NOMO-1 treated with dmso at 0.1 percent for 144 hours (cell line): Measurements from ENCODE around the gene THAP11.
"Not testable (repeated sequence)": the region's sequence is repeated elsewhere in the genome, so short reads cannot be mapped to it uniquely, and the experiment has no call there.

ENCODE experiments used
- DNase-seq: peaks from one replicate; lab custom pipeline; 2025; ENCODE audit not compliant: unreplicated experiment; lab: John Stamatoyannopoulos, UW

Gene THAP11

GRCh38 chr16:67834242-67834614, 7.9 kb upstream of the THAP11 start:
- DNase-seq, result no peak

- not testable (repeated sequence) for DNase-seq
Measured at GRCh38 chr16:67837190-67837589, 4.9 kb upstream of the THAP11 start.

DNA sequence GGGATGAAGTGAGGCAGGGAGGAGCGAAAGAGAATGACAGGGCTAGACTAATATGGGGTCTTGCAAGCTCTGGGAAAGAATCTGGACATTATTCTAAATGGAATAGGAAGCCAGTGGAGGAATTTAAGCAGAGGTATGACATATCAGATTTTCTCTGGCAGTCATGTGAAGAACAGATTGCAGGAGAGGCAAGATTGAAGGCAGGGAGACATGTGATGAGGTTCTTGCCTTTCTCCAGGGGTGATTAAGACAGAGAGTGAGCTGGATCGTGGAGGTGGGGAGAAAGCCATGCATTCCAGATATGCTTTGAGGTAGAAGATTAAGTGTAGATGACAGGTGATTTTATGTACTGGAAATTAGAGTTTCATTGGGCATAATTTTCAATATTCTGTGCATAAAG, 4.3 kb upstream of the THAP11 start:
- no peak for DNase-seq

DNA sequence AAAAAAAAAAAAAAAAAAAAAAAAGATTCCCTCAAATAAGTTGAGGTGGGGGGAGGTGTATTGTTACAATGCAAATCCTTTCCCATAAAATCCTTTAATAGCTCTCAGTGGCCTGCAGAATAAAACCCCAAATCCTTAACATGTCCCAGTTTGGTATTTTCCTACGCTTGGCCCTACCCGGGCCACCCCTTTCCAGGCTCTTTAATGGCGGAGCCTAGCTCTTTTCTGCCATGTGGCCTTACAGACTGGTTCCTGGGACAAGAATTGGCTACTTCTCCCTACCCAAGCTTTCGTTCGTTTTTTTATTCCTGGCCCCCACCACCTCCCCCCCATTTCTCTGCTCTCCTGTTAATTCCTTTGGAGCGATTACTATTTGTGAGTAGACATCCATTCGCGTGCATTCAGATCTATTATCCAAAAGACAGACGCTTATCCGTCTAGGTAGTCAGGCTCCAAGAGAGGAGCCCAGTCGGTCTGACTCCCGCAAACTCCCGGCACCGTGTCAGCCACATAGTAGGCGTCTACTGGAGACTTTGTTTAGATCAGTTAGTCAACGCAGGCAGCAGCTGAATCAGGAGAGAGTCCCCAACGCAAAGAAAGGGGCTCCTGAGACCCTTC, 813 bp upstream of the THAP11 start:
- DNase-seq, result no peak

DNA sequence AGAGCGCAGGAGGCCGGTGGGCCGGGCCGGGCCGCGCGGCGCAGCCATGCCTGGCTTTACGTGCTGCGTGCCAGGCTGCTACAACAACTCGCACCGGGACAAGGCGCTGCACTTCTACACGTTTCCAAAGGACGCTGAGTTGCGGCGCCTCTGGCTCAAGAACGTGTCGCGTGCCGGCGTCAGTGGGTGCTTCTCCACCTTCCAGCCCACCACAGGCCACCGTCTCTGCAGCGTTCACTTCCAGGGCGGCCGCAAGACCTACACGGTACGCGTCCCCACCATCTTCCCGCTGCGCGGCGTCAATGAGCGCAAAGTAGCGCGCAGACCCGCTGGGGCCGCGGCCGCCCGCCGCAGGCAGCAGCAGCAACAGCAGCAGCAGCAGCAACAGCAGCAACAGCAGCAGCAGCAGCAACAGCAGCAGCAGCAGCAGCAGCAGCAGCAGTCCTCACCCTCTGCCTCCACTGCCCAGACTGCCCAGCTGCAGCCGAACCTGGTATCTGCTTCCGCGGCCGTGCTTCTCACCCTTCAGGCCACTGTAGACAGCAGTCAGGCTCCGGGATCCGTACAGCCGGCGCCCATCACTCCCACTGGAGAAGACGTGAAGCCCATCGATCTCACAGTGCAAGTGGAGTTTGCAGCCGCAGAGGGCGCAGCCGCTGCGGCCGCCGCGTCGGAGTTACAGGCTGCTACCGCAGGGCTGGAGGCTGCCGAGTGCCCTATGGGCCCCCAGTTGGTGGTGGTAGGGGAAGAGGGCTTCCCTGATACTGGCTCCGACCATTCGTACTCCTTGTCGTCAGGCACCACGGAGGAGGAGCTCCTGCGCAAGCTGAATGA, 606 bp downstream of the THAP11 start:
- DNase-seq, result peak; percentile 65

- no peak for DNase-seq
Measured at GRCh38 chr16:67843343-67843765, 1.2 kb downstream of the THAP11 start.

DNA sequence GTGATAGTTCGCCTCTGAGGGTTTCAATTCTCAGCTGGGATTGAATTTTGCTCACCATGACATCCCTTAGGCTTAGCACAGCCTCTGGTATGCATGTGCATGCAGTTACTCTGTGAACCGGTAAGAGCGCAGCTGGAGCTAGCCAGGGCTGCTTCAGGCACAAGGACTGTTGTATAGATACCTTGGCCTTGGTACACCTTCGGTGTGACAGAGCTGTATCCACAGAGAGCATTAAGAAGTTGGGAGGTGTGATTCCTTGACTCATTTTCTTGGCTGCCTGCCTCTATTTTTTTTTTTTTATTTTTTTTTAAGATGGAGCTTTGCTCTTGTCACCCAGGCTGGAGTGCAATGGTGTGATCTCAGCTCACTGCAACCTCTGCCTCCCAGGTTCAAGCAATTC, 2.4 kb downstream of the THAP11 start:
- no peak for DNase-seq

DNA sequence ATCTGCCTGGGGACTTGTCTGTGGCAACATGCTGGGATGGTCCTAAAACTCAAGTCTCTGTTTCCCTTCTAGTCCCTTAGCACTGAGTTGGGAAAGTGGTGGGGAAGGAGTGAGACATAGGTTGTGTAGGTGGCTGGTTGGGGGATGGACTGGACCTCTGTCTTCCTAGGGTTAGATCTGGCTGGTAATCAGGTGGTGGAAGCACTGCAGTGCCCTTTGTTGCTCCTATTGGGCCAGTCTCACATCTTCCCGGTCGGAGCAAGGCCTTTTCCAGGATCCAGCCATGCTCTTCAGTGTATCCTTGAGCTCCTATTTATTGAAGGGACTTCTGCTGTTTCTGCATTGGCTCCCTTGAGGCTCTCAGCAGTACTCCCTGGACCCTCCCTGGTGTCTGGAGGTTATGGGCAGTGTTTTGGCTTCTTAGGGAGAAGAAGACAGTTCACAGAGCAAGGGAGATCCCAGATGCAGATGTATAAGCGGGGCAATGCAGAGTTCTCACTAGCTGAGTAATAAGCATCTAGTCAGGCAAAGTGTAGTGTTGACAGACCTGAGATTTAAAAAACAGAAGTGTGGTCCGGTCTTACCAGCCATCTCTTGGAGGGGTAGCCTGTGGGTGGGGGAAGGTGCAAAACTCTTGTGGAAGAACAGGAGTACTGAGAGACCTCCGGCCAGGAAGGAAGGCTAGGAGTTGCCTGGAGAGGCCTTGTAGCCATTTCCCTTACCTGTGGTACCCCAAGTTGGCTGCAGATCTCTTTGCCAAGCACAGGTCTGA, 3.4 kb downstream of the THAP11 start:
- no peak for DNase-seq

GRCh38 chr16:67846063-67846319, 3.9 kb downstream of the THAP11 start:
- no peak for DNase-seq

GRCh38 chr16:67846320-67847063, 4.4 kb downstream of the THAP11 start, which contains the start of gene NUTF2:
Gene NUTF2, plus strand, starts transcription at chr16:67846933. Its CDS starts 18,198 bp downstream, at chr16:67865131.
- peak; percentile 96 for DNase-seq

- peak; percentile 51 for DNase-seq
Measured at GRCh38 chr16:67847064-67847861, 5.1 kb downstream of the THAP11 start, which contains the start of gene CENPT. Gene CENPT, minus strand, starts transcription at chr16:67847693. Its CDS starts 13,834 bp downstream, at chr16:67833859.

DNA sequence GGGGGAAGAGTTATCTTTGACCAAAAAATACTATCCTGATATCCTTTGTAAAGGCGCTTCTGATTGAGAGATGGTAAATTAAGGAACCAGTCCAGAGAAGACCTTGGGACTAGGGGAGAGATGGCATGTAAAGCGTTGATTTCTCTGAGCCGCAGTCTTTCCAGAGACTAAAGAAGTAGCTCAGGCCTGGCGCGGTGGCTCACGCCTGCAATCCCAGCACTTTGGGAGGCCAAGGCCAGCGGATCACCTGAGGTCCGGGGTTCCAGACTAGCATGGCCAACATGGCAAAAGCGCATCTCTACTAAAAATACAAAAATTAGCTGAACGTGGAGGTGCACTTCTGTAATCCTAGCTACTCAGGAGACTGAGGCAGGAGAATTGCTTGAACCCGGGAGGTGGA, 6.0 kb downstream of the THAP11 start:
- DNase-seq, result no peak

- no peak for DNase-seq
Measured at GRCh38 chr16:67853670-67854069, 11.6 kb downstream of the THAP11 start.

DNA sequence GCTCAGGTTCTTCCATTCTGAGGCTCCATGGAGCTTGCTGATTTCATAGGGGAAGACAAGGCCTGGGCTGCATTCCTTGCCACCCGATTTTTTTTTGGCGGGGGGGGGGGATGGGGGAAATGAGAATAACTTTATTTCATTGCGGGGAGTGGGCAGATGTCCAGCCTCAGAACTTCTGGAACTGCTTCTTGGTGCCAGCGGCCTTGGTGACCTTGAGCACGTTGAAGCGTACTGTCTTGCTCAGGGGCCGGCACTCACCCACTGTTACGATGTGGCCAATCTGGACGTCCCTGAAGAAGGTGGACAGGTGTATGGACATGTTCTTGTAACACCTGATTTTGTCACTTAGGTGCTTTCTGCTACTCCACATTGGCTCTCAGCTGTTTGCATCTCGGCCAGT, 13.7 kb downstream of the THAP11 start:
- DNase-seq, result no peak

- no peak for DNase-seq
Measured at GRCh38 chr16:67856927-67857546, 14.9 kb downstream of the THAP11 start.

- DNase-seq, result no peak
Measured at GRCh38 chr16:67857547-67858233, 15.6 kb downstream of the THAP11 start.

GRCh38 chr16:67858500-67858899, 16.4 kb downstream of the THAP11 start:
- DNase-seq, result no peak

DNA sequence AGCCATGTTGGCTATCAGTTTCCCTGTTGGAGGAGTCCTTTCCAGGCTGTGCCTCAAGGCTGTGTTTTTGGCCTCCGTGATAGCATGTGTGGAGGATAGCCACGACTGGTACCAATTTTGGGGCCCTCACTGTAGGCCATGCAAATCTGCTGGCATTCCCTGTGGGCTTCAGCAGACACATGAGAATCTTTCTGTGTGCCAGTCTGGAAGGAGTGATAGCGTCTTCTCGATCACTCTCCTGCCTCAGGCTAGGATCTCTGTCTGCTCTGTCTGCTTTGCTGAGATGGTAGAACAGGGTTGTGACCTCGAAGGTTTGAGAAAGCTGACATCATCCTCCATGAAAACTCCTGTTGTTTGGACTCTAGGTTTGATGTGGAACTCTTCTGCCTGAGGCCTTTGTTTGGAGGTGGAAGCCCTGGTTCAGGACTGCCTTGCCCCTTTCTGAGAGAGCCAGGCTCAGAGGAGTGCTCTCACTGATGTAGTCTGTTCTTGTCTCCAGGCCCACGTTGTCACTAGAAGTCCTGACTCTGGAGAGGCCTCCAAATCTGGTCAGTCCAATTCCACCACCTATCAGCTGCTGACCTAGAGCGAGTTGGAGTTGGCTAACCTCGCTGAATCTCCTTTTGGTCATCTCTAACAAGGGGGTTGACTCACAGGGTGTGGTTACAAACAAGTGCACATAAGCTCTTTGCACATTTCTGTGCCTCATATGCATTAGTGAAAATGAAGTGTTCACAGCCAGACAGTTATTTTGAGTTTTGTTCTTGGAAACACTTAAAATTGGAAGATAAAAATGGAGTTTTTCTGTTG, 18.7 kb downstream of the THAP11 start:
- no peak for DNase-seq

DNA sequence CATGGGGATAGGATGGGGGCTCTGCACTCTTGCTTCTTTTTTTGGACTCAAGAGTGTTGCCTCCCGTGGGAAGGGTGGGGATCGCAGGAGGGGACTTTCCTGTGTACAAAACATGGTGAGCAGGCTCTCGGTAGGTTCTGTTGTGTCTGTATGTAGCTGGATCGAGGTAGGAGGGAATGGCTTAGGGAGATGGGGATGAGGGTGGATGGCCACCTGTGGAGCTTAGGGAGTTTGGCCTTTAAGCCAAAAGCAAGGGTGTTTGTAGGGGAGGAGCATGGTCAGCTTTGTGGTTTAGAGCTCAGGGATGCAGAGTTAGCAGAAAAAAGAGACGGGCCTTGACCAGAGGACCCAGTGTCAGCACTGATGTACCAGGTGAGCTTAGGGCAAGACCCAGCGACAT, 19.8 kb downstream of the THAP11 start:
- DNase-seq, result no peak
